Erythroblast (primary cell): ENCODE data around the gene NKPD1.

Source experiments
- GATA1 ChIP-seq: IDR thresholded peaks from 2 replicates; pipeline ENCODE4 v1.6.1; 2011; ENCODE audit warnings: low read depth, mild to moderate bottlenecking, control low read depth, low read length, moderate library complexity
- POLR2A ChIP-seq: IDR thresholded peaks from 2 replicates; pipeline ENCODE4 v1.6.1; 2011; ENCODE audit warnings: mild to moderate bottlenecking, low read length

DNA sequence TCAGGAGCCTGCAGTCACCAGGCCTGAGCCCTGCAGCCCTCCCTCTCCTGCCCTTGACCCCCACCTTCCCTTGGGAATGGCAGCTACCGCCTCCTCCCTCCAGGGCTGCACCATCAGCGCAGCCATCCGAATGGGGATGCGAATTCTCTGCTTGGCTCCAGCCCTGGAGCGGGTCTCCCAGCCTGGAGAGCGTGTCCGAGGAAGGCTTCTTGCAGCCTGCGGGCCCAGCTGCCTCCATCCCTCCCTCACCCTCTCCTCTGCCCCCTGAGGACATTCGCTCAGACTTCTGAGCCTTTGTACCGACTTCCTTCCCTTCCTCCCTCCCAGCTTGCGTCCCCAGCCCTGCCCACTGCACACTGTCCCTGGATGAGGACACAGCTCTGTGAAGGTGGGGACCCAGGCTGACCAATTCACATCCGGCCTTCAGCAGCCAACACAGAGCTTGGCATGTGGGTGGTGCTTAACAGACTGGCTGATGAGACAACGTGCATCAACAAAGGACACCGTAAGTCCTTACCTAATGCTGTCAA is 6.0 kb upstream of the NKPD1 start:
- no peak for TF ChIP-seq POLR2A
- no peak for TF ChIP-seq GATA1
